ENCODE results near the gene LRCH3.

GRCh38 chr3:197830308-197830966 is 39.4 kb downstream of the LRCH3 start:
- no peak for TF ChIP-seq CTCF (IDR thresholded peaks at IDR 0.05)
- no peak for TF ChIP-seq POLR2A (IDR thresholded peaks at IDR 0.05)

All from tibial nerve (tissue), 3 donors.